Measurements from ENCODE around the gene PRSS53. TPM values are rescaled to one million over a fixed set of nuclear protein-coding genes. Genes with fewer than 3 reads are reported as not detected.

Gene PRSS53
- total RNA-seq, 2 experiments from 2014 or later = 5.5 to 8.6 TPM

- CTCF ChIA-PET = no interaction called here
- intact Hi-C loops (cut with micrococcal nuclease) = no loop called here
- ATAC-seq (no peak), DNase-seq (no peak)
- peaks cover 23% of the 10 kb centered on the region for H3K36me3 Mint-ChIP-seq (ENCODE audit: low read depth)
- TF ChIP-seq CTCF (IDR thresholded peaks at IDR 0.05) = no peak
- no peaks in the 10 kb centered on the region for H3K9me3 Mint-ChIP-seq
- POLR2A ChIA-PET = interaction anchor here (4.4 kb wide), 1 partner anchor 12 kb away, joined by 22 read pairs; the partner anchor contains the start of genes ZNF646 and ZNF668
- H3K4me1 Mint-ChIP-seq (ENCODE audit: low read depth) = peaks cover 29% of the 10 kb centered on the region
- H3K27ac Mint-ChIP-seq = no peak overlapping the region
- no peaks in the 10 kb centered on the region for H3K27me3 Mint-ChIP-seq
- no peak overlapping the region for H3K4me3 Mint-ChIP-seq
Observed at GRCh38 chr16:31061813-31062440, 26.8 kb downstream of the PRSS53 start.

GRCh38 chr16:31061126-31061812 lies 27.5 kb downstream of the PRSS53 start:
- TF ChIP-seq CTCF (IDR thresholded peaks at IDR 0.05) = no peak
- Mint-ChIP-seq H3K4me3 (no peak overlapping the region), H3K9me3 (no peaks in the 10 kb centered on the region), H3K27me3 (no peaks in the 10 kb centered on the region), H3K27ac (no peak overlapping the region), H3K36me3 (ENCODE audit: low read depth) (peaks cover 23% of the 10 kb centered on the region), H3K4me1 (ENCODE audit: low read depth) (peaks cover 29% of the 10 kb centered on the region)
- POLR2A ChIA-PET = no interaction called here
- no peak for DNase-seq
- ATAC-seq = no peak
- CTCF ChIA-PET = interaction anchor here (1.4 kb wide), 1 partner anchor 76 kb away, joined by 5 read pairs; the partner anchor contains the start of gene HSD3B7
- intact Hi-C loops (cut with micrococcal nuclease) = no loop called here

GRCh38 chr16:31055613-31056012 lies 33.1 kb downstream of the PRSS53 start:
- Mint-ChIP-seq H3K36me3 (ENCODE audit: low read depth) (peaks cover 4% of the 10 kb centered on the region), H3K4me1 (ENCODE audit: low read depth) (peaks cover 4% of the 10 kb centered on the region), H3K27ac (no peak overlapping the region), H3K9me3 (no peaks in the 10 kb centered on the region), H3K27me3 (no peaks in the 10 kb centered on the region), H3K4me3 (no peak overlapping the region)
- ChIA-PET CTCF (no interaction called here), POLR2A (no interaction called here)
- DNase-seq (no peak), ATAC-seq (no peak)
- TF ChIP-seq CTCF (IDR thresholded peaks at IDR 0.05) = no peak
- intact Hi-C loops (cut with micrococcal nuclease) = no loop called here

- peak; percentile 89 for ATAC-seq
- H3K36me3 Mint-ChIP-seq (ENCODE audit: low read depth) = no peaks in the 10 kb centered on the region
- TF ChIP-seq CTCF (IDR thresholded peaks at IDR 0.05) = no peak
- no peaks in the 10 kb centered on the region for H3K9me3 Mint-ChIP-seq
- ChIA-PET CTCF (no interaction called here), POLR2A (interaction anchor here (1.2 kb wide), 1 partner anchor 86 kb away, joined by 3 read pairs; no protein-coding TSS in a partner anchor)
- H3K27me3 Mint-ChIP-seq = no peaks in the 10 kb centered on the region
- H3K4me1 Mint-ChIP-seq (ENCODE audit: low read depth) = peaks cover 4% of the 10 kb centered on the region
- intact Hi-C loops (cut with micrococcal nuclease) = no loop called here
- no peak overlapping the region for H3K4me3 Mint-ChIP-seq
- peak; percentile 33 for DNase-seq
- H3K27ac Mint-ChIP-seq = no peak overlapping the region
Observed at GRCh38 chr16:31052114-31052513, 36.6 kb downstream of the PRSS53 start.

All from activated CD8-positive, alpha-beta T cell treated with anti-CD3 and anti-CD28 coated beads for 36 hours (primary cell).